Neuronal stem cell (in vitro differentiated cells): ENCODE measurements around the gene ROR1.

Experiments
- DNase-seq: peaks from one replicate; pipeline ENCODE4 v3.0.0-alpha.2; 2013; ENCODE audit warnings: low spot score
- H2AFZ ChIP-seq: one replicate; pipeline ENCODE4 v1.6.1; 2013; ENCODE audit warnings: mild to moderate bottlenecking, low read length, inconsistent platforms
- H2AK5ac ChIP-seq: 2 replicates; pipeline ENCODE4 v1.6.1; 2013; ENCODE audit warnings: low read depth, mild to moderate bottlenecking, inconsistent platforms, low read length, moderate library complexity, mixed read lengths
- H2BK120ac ChIP-seq: 2 replicates; pipeline ENCODE4 v1.6.1; 2013; ENCODE audit warnings: low read depth, mild to moderate bottlenecking, inconsistent platforms, low read length, moderate library complexity, mixed read lengths
- H2BK12ac ChIP-seq: one replicate; pipeline ENCODE4 v1.6.1; 2013; ENCODE audit warnings: low read length, inconsistent platforms
- H2BK15ac ChIP-seq: 2 replicates; pipeline ENCODE4 v1.6.1; 2013; ENCODE audit warnings: mild to moderate bottlenecking, low read length, inconsistent platforms, mixed read lengths
- H2BK5ac ChIP-seq: one replicate; pipeline ENCODE4 v1.6.1; 2013; ENCODE audit warnings: inconsistent platforms, mild to moderate bottlenecking, low read length, moderate library complexity
- H3K14ac ChIP-seq: one replicate; pipeline ENCODE4 v1.6.1; 2013; ENCODE audit warnings: low read length, inconsistent platforms
- H3K18ac ChIP-seq: 2 replicates; pipeline ENCODE4 v1.6.1; 2013; ENCODE audit warnings: low read length, inconsistent platforms
- H3K23ac ChIP-seq: 2 replicates; pipeline ENCODE4 v1.6.1; 2013; ENCODE audit warnings: low read depth, mild to moderate bottlenecking, mixed read lengths, low read length, inconsistent platforms; ENCODE audit not compliant: poor library complexity
- H3K27ac ChIP-seq: replicated peaks from 3 replicates; pipeline ENCODE4 v1.5.1; 2013; ENCODE audit warnings: low read length, inconsistent platforms
- H3K27me3 ChIP-seq, 3 experiments: 2 replicates each; pipeline ENCODE4 v1.6.1; 2013; ENCODE audit warnings: low read length in 3 of 3, mild to moderate bottlenecking in 2 of 3, inconsistent platforms in 1 of 3, low read depth in 1 of 3, mixed read lengths in 1 of 3, moderate library complexity in 1 of 3; ENCODE audit not compliant: control insufficient read depth in 3 of 3, insufficient read depth in 3 of 3
- H3K36me3 ChIP-seq, 2 donors: replicated peaks in 1 of 2; 2 replicates each; pipeline ENCODE4 v1.6.1; 2013; ENCODE audit warnings: low read length in 2 of 2; ENCODE audit not compliant: control insufficient read depth in 2 of 2, insufficient read depth in 2 of 2
- H3K4ac ChIP-seq: 2 replicates; pipeline ENCODE4 v1.6.1; 2013; ENCODE audit warnings: inconsistent platforms, mild to moderate bottlenecking, low read length, moderate library complexity
- H3K4me1 ChIP-seq, 2 donors: 1 replicate in 1 of 2; 2 replicates in 1 of 2; pipeline ENCODE4 v1.6.1; 2013; ENCODE audit warnings: low read length in 2 of 2, low read depth in 1 of 2; ENCODE audit not compliant: control insufficient read depth in 2 of 2, insufficient read depth in 1 of 2
- H3K4me2 ChIP-seq: one replicate; pipeline ENCODE4 v1.6.1; 2013; ENCODE audit warnings: mild to moderate bottlenecking, low read length, inconsistent platforms; ENCODE audit not compliant: insufficient read depth, poor library complexity, severe bottlenecking
- H3K4me3 ChIP-seq, 2 donors: 2 replicates each; pipeline ENCODE4 v1.5.1; 2013; ENCODE audit warnings: low read length in 2 of 2, mild to moderate bottlenecking in 2 of 2, inconsistent platforms in 1 of 2, moderate library complexity in 1 of 2
- H3K79me1 ChIP-seq: one replicate; pipeline ENCODE4 v1.6.1; 2013; ENCODE audit warnings: low read depth, mild to moderate bottlenecking, inconsistent platforms, low read length, moderate library complexity
- H3K9ac ChIP-seq: one replicate; pipeline ENCODE4 v1.6.1; 2013; ENCODE audit warnings: mild to moderate bottlenecking, low read depth, low read length, inconsistent platforms; ENCODE audit not compliant: poor library complexity
- H3K9me3 ChIP-seq, 2 donors: replicated peaks in 1 of 2; 2 replicates each; pipeline versions ENCODE3 to v1.6.1; 2013; ENCODE audit warnings: low read length in 2 of 2, mild to moderate bottlenecking in 2 of 2, inconsistent platforms in 1 of 2, low read depth in 1 of 2, mixed read lengths in 1 of 2, moderate library complexity in 1 of 2; ENCODE audit not compliant: control insufficient read depth in 2 of 2, insufficient read depth in 1 of 2
- H4K8ac ChIP-seq: one replicate; pipeline ENCODE4 v1.6.1; 2013; ENCODE audit warnings: low read depth, mild to moderate bottlenecking, inconsistent platforms, low read length, moderate library complexity
- H4K91ac ChIP-seq: one replicate; pipeline ENCODE4 v1.6.1; 2013; ENCODE audit warnings: low read length, low read depth, mild to moderate bottlenecking, inconsistent platforms; ENCODE audit not compliant: poor library complexity
- WGBS, 2 donors: extraction: QIAGEN DNeasy Blood & Tissue Kit; methylation state at CpG; one replicate each; pipeline ENCODE4 v1.1.7; 2013; ENCODE audit warnings: missing lambda C conversion rate in 2 of 2, mixed read lengths in 1 of 2; ENCODE audit not compliant: insufficient read length in 2 of 2, insufficient replicate concordance in 1 of 2; ENCODE audit errors: extremely low coverage in 2 of 2; 5-methylcytosine and 5-hydroxymethylcytosine counted together

ROR1 gene

DNA sequence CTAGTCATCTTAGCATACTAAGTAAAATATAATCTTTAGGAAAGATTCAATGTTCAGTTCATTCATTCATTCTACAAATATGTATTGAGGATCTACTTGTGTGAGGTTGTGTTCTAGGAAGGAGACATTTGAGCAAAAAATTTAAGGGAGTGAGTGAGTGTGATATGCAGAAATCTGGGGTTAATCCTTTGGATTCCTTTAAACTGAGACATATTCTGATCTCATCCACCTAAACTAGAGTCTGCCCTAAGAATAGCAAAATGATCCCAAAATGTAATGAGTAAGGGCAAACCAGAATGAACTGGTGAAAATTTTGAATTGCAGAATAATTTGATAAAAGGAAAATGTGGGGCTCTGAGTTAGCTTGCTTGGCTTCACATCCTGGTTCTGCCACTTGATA, 438.2 kb downstream of the ROR1 start:
- DNase-seq: no peak
- Histone ChIP-seq H3K27me3 (peaks cover 0 to 5% (median 0%) of the 10 kb centered on the region in 3 experiments), H2BK15ac (no peak overlapping the region), H2BK120ac (no peak overlapping the region), H3K4me1 (peaks cover 0 to 1% of the 10 kb centered on the region in 2 donors), H3K27ac (no peak overlapping the region), H4K8ac (no peak overlapping the region), H2BK12ac (no peak overlapping the region), H3K4ac (no peak overlapping the region), H2AK5ac (no peak overlapping the region), H3K9me3 (no peaks in the 10 kb centered on the region), H3K4me2 (no peak overlapping the region), H3K79me1 (no peaks in the 10 kb centered on the region), H3K23ac (no peak overlapping the region), H3K36me3 (no peaks in the 10 kb centered on the region), H2BK5ac (no peak overlapping the region), H2AFZ (no peak overlapping the region), H3K4me3 (no peak overlapping the region), H3K18ac (no peak overlapping the region), H4K91ac (no peak overlapping the region), H3K14ac (no peak overlapping the region), H3K9ac (no peak overlapping the region)

DNA sequence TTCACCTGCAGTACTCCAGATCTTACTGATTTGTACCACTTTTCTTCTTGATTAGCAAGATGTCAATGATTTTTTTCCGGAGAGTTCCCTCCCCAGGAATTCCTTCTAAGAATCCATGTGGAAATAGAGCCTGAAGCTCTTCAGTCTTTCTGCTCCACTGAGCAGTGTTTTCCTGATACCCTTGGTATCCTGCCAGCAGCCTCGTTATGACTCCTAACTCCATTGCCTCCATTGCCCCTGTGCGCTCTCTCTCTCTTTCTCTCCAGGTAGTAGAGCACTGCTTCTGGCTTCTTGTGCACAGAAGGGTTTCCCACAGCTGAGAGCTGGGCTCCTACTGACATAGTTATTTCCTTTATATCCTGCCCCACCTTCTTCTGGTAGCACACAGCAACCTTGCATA, 441.8 kb downstream of the ROR1 start:
- no peak overlapping the region for H4K8ac ChIP-seq
- no peak overlapping the region for H2BK5ac ChIP-seq
- no peak overlapping the region for H3K14ac ChIP-seq
- H3K79me1 ChIP-seq: no peaks in the 10 kb centered on the region
- H3K4me2 ChIP-seq: no peak overlapping the region
- peaks cover 0 to 9% (median 0%) of the 10 kb centered on the region in 3 experiments for H3K27me3 ChIP-seq
- no peak for DNase-seq
- no CpG with 5 or more reads among the region's 3 CpGs for WGBS, 2 donors
- H3K9me3 ChIP-seq: no peaks in the 10 kb centered on the region
- H3K23ac ChIP-seq: no peak overlapping the region
- H3K36me3 ChIP-seq: no peaks in the 10 kb centered on the region
- no peak overlapping the region for H3K18ac ChIP-seq
- H2AFZ ChIP-seq: no peak overlapping the region
- H2BK15ac ChIP-seq: no peak overlapping the region
- no peak overlapping the region for H3K27ac ChIP-seq
- H2AK5ac ChIP-seq: no peak overlapping the region
- H2BK120ac ChIP-seq: no peak overlapping the region
- no peak overlapping the region for H3K4me3 ChIP-seq
- H2BK12ac ChIP-seq: no peak overlapping the region
- no peak overlapping the region for H4K91ac ChIP-seq
- no peak overlapping the region for H3K4ac ChIP-seq
- H3K9ac ChIP-seq: no peak overlapping the region
- peaks cover 0 to 1% of the 10 kb centered on the region in 2 donors for H3K4me1 ChIP-seq

- H2AK5ac ChIP-seq: no peak overlapping the region
- no peak overlapping the region for H3K9ac ChIP-seq
- H3K4ac ChIP-seq: no peak overlapping the region
- no peak overlapping the region for H3K4me2 ChIP-seq
- H3K23ac ChIP-seq: no peak overlapping the region
- H2BK120ac ChIP-seq: no peak overlapping the region
- no peak overlapping the region for H3K4me3 ChIP-seq
- no peak overlapping the region for H3K18ac ChIP-seq
- DNase-seq: no peak
- H2AFZ ChIP-seq: no peak overlapping the region
- H3K79me1 ChIP-seq: no peaks in the 10 kb centered on the region
- H4K91ac ChIP-seq: no peak overlapping the region
- H3K27ac ChIP-seq: no peak overlapping the region
- no peak overlapping the region for H4K8ac ChIP-seq
- no peaks in the 10 kb centered on the region for H3K9me3 ChIP-seq
- H2BK5ac ChIP-seq: no peak overlapping the region
- no peaks in the 10 kb centered on the region for H3K36me3 ChIP-seq
- no CpG with 5 or more reads among the region's 5 CpGs for WGBS, 2 donors
- H2BK12ac ChIP-seq: no peak overlapping the region
- H2BK15ac ChIP-seq: no peak overlapping the region
- H3K14ac ChIP-seq: no peak overlapping the region
- peaks cover 0 to 17% (median 0%) of the 10 kb centered on the region in 3 experiments for H3K27me3 ChIP-seq
- peaks cover 0 to 1% of the 10 kb centered on the region in 2 donors for H3K4me1 ChIP-seq
Measured at GRCh38 chr1:64220241-64220640, 446.4 kb downstream of the ROR1 start.

DNA sequence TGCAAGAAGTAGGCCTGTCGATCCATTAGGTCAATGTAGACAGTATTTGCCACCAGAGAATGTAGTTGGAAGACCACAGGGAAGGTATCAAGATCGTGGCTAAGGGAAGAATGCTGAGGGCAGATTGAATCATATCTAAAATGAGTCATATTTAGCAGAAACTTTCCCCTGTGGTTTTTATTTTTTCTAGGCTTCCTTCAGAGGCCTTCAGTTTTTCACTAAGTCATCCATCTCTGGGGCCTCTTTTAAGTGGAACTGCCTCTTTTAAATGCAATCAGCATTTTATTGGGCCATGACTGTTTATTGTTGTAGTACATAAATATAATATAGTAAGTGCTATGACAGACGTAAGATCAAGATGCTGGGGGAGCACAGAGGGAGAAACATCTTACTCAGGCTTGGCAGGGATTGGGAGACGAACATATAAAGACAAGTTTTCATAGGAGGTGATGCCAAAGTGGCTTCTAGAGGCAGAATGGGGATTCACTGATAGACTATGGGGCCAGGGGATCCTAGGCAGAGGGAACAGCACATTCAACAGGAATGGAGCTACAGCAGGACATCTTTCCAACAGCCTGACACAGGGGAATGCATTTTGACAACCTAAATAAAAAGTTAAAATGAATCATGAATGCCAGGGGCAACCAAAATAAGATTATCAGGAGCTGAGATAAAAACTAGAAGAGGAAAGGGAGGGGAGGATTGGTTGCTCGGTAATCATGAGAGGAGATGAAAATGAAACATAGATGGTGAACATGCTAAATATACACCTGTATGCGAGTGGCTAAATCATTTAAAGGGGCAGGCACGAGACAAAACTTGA, 449.7 kb downstream of the ROR1 start:
- H3K4me3 ChIP-seq: no peak overlapping the region
- no peaks in the 10 kb centered on the region for H3K9me3 ChIP-seq
- peaks cover 0 to 16% (median 0%) of the 10 kb centered on the region in 3 experiments for H3K27me3 ChIP-seq
- no peak overlapping the region for H2AK5ac ChIP-seq
- no peak overlapping the region for H3K18ac ChIP-seq
- H2BK5ac ChIP-seq: no peak overlapping the region
- no peak overlapping the region for H3K4ac ChIP-seq
- H3K9ac ChIP-seq: no peak overlapping the region
- H2BK15ac ChIP-seq: no peak overlapping the region
- no peak overlapping the region for H2BK12ac ChIP-seq
- H3K4me1 ChIP-seq: no peaks in the 10 kb centered on the region
- no peak overlapping the region for H3K27ac ChIP-seq
- no peak overlapping the region for H3K14ac ChIP-seq
- no peak overlapping the region for H2AFZ ChIP-seq
- no peak overlapping the region for H3K23ac ChIP-seq
- DNase-seq: no peak
- no peak overlapping the region for H3K4me2 ChIP-seq
- no CpG with 5 or more reads among the region's 7 CpGs for WGBS, 2 donors
- H3K79me1 ChIP-seq: no peaks in the 10 kb centered on the region
- H4K8ac ChIP-seq: no peak overlapping the region
- H2BK120ac ChIP-seq: no peak overlapping the region
- H3K36me3 ChIP-seq: no peaks in the 10 kb centered on the region
- H4K91ac ChIP-seq: no peak overlapping the region
